K562 (cell line): ENCODE measurements around the gene LRP1-AS. TPM values are rescaled to one million over a fixed set of nuclear protein-coding genes. Genes with fewer than 3 reads are reported as not detected.

Experiments
- BRCA1 ChIP-seq, 2 experiments: fragments of 450-650 bp in 1 of 2; sonication (generic) in 1 of 2; formaldehyde crosslinking in 1 of 2; IDR thresholded peaks; 2 replicates each; pipeline versions ENCODE4 v1.5.0 to v1.6.1; 2017 to 2020; ENCODE audit warnings: mild to moderate bottlenecking in 1 of 2, missing genetic modification reagents in 1 of 2
- BRD4 ChIP-seq: fragments of 200-600 bp; sonication (generic); IDR thresholded peaks from 2 replicates; pipeline ENCODE4 v1.6.1; 2017; ENCODE audit warnings: inconsistent platforms
- BRD9 ChIP-seq: fragments of 450-650 bp; IDR thresholded peaks from 2 replicates; pipeline ENCODE4 v1.6.1; 2018; ENCODE audit warnings: low read depth; ENCODE audit not compliant: partially characterized antibody
- CREM ChIP-seq: IDR thresholded peaks from 2 replicates; pipeline ENCODE4 v1.6.1; 2014; ENCODE audit warnings: antibody characterized with exemption, low read depth
- ESRRB ChIP-seq: fragments of 250-450 bp; sonication (Bioruptor Pico); IDR thresholded peaks from 2 replicates; pipeline ENCODE4 v1.5.0; 2020; ENCODE audit warnings: mild to moderate bottlenecking, moderate library complexity, borderline replicate concordance
- GATA2 ChIP-seq: sonication (generic); formaldehyde crosslinking; IDR thresholded peaks from 2 replicates; pipeline ENCODE4 v1.4.0; 2020; ENCODE audit warnings: mild to moderate bottlenecking, missing genetic modification reagents
- HDGF ChIP-seq: fragments of 450-650 bp; IDR thresholded peaks from 2 replicates; pipeline ENCODE4 v1.6.1; 2016
- KAT7 ChIP-seq: sonication (generic); formaldehyde crosslinking; IDR thresholded peaks from 2 replicates; pipeline ENCODE4 v1.8.0; 2022; ENCODE audit warnings: missing genetic modification reagents, mild to moderate bottlenecking, borderline replicate concordance
- NFE2 ChIP-seq: IDR thresholded peaks from 2 replicates; pipeline ENCODE4 v1.6.1; 2014; ENCODE audit warnings: antibody characterized with exemption, low read depth
- RAD21 ChIP-seq, 2 experiments: fragments of 250-450 bp in 1 of 2; fragments of 450-650 bp in 1 of 2; sonication (Bioruptor Pico) in 1 of 2; formaldehyde crosslinking in 1 of 2; IDR thresholded peaks in 1 of 2; conservative IDR thresholded peaks in 1 of 2; 2 replicates each; pipeline versions ENCODE4 v1.4.0 to v1.8.0; 2020 to 2022; ENCODE audit warnings: mild to moderate bottlenecking in 2 of 2, moderate library complexity in 1 of 2
- SETDB1 ChIP-seq: IDR thresholded peaks from one replicate; pipeline ENCODE4 v1.6.1; 2012; ENCODE audit warnings: low read length, control low read depth, inconsistent platforms
- SIN3B ChIP-seq: fragments of 450-650 bp; IDR thresholded peaks from 2 replicates; pipeline ENCODE4 v1.6.1; 2017; ENCODE audit warnings: low read depth, mild to moderate bottlenecking, moderate library complexity
- SRSF9 ChIP-seq: fragments of 200-400 bp; formaldehyde crosslinking; IDR thresholded peaks from 2 replicates; pipeline ENCODE4 v1.6.1; 2017; ENCODE audit warnings: low read depth, low read length, borderline replicate concordance
- STAG1 ChIP-seq: sonication (generic); formaldehyde crosslinking; IDR thresholded peaks from 2 replicates; pipeline ENCODE4 v1.5.0; 2020; ENCODE audit warnings: missing genetic modification reagents, borderline replicate concordance
- THAP7 ChIP-seq: fragments of 250-450 bp; sonication (Bioruptor Pico); IDR thresholded peaks from 2 replicates; pipeline ENCODE4 v1.5.0; 2021
- THRAP3 ChIP-seq: fragments of 450-650 bp; IDR thresholded peaks from 2 replicates; pipeline ENCODE4 v1.6.1; 2016; ENCODE audit warnings: mild to moderate bottlenecking, inconsistent platforms, borderline replicate concordance
- YBX1 ChIP-seq: fragments of 450-650 bp; IDR thresholded peaks from 2 replicates; pipeline ENCODE4 v1.7.1; 2016; ENCODE audit warnings: mild to moderate bottlenecking
- ZBTB1 ChIP-seq: sonication (generic); formaldehyde crosslinking; IDR thresholded peaks from 2 replicates; pipeline ENCODE4 v1.8.1; 2023; ENCODE audit warnings: missing genetic modification reagents, low read depth, mild to moderate bottlenecking, borderline replicate concordance
- ZBTB7A ChIP-seq: IDR thresholded peaks from 2 replicates; pipeline ENCODE4 v1.6.1; 2011; ENCODE audit warnings: low read depth, mild to moderate bottlenecking, low read length, moderate library complexity, borderline replicate concordance; ENCODE audit not compliant: control insufficient read depth
- ZNF655 ChIP-seq: fragments of 250-450 bp; sonication (Bioruptor Pico); IDR thresholded peaks from 2 replicates; pipeline ENCODE4 v1.5.0; 2021
- ZNF707 ChIP-seq: fragments of 250-450 bp; sonication (Bioruptor Pico); conservative IDR thresholded peaks from 2 replicates; pipeline ENCODE4 v1.8.0; 2022; ENCODE audit warnings: inconsistent platforms, mild to moderate bottlenecking, moderate library complexity
- ZNF717 ChIP-seq: fragments of 250-450 bp; sonication (Bioruptor Pico); IDR thresholded peaks from 2 replicates; pipeline ENCODE4 v1.5.0; 2021
- polyA plus RNA-seq, 8 experiments: library from polyadenylated mRNA; depleted of rRNA in 4 of 8; stranded (reverse) in 5 of 8; unstranded in 3 of 8; fragments of >200 nt; fragmentation: Nextera tagmentation in 2 of 8; fragmentation: Illumina TruSeq in 1 of 8; extraction: Ambion mirVana in 2 of 8; extraction: Trizol in 1 of 8; gene quantifications; 2 replicates each; pipeline versions ENCODE4 v1.2.1 to v1.2.3, GENCODE V29; 2011 to 2014; ENCODE audit warnings: inconsistent platforms in 1 of 8, missing spikeins in 1 of 8
- total RNA-seq, 7 experiments: library from RNA; depleted of rRNA in 6 of 7; stranded (reverse); fragments of >200 nt in 6 of 7; fragmentation: Illumina TruSeq in 2 of 7; extraction: Trizol in 2 of 7; gene quantifications; 2 replicates each; pipeline versions ENCODE4 v1.2.1 to v1.2.3, GENCODE V29; 2011 to 2021; ENCODE audit warnings: low replicate concordance in 1 of 7
- TF ChIP-seq, protein P1 (sequence below): sonication (generic); formaldehyde crosslinking; IDR thresholded peaks from 2 replicates; pipeline ENCODE4 v1.9.0; 2022; ENCODE audit warnings: mild to moderate bottlenecking, missing genetic modification reagents
- TF ChIP-seq, protein P2 (sequence below), 3 experiments: IDR thresholded peaks in 2 of 3; conservative IDR thresholded peaks in 1 of 3; 2 replicates each; pipeline ENCODE4 v1.5.1; 2011 to 2012; ENCODE audit warnings: low read length in 3 of 3, mild to moderate bottlenecking in 3 of 3, control low read depth in 2 of 3, improper control_type of control experiment in 1 of 3, inconsistent platforms in 1 of 3, low read depth in 1 of 3, mixed read lengths in 1 of 3, moderate library complexity in 1 of 3; ENCODE audit not compliant: insufficient read depth in 2 of 3

Gene LRP1-AS
- total and polyA plus RNA-seq, 9 of the 15 experiments (the other 6 are each of a cell fraction or from before 2014, with no cell fraction given) = not detected

GRCh38 chr12:57195611-57196371, 48.4 kb upstream of the LRP1-AS start (continued):
- TF ChIP-seq SIN3B (no peak), RAD21 (CRISPR knock-in tag; conservative IDR thresholded peaks at IDR 0.05 in 1 of 2, IDR thresholded peaks at IDR 0.05 in 1 of 2) (peak in 1 of 2 experiments; percentile 31; a peak in 1 of 4 replicates), THAP7 (CRISPR knock-in tag) (no peak), SETDB1 (no peak), ZNF707 (no peak), ZBTB1 (CRISPR knock-in tag) (no peak), ZNF717 (CRISPR knock-in tag) (no peak), THRAP3 (no peak), KAT7 (no peak), YBX1 (no peak), CREM (peak; percentile 48), ZNF655 (no peak), STAG1 (CRISPR knock-in tag) (no peak), ESRRB (CRISPR knock-in tag) (no peak), BRD9 (peak; percentile 99), BRCA1 (IDR thresholded peaks at IDR 0.05) (no peak), BRCA1 (CRISPR knock-in tag; IDR thresholded peaks at IDR 0.05) (no peak), GATA2 (no peak), HDGF (no peak), BRD4 (no peak), ZBTB7A (0 out of 2 replicates have a peak, but pooled peaks have one; percentile 44), SRSF9 (no peak), NFE2 (0 out of 2 replicates have a peak, but pooled peaks have one; percentile 9)
- TF ChIP-seq, protein P1, sequence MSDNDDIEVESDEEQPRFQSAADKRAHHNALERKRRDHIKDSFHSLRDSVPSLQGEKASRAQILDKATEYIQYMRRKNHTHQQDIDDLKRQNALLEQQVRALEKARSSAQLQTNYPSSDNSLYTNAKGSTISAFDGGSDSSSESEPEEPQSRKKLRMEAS = 0 out of 2 replicates have a peak, but pooled peaks have one; percentile 8
- TF ChIP-seq, protein P2, sequence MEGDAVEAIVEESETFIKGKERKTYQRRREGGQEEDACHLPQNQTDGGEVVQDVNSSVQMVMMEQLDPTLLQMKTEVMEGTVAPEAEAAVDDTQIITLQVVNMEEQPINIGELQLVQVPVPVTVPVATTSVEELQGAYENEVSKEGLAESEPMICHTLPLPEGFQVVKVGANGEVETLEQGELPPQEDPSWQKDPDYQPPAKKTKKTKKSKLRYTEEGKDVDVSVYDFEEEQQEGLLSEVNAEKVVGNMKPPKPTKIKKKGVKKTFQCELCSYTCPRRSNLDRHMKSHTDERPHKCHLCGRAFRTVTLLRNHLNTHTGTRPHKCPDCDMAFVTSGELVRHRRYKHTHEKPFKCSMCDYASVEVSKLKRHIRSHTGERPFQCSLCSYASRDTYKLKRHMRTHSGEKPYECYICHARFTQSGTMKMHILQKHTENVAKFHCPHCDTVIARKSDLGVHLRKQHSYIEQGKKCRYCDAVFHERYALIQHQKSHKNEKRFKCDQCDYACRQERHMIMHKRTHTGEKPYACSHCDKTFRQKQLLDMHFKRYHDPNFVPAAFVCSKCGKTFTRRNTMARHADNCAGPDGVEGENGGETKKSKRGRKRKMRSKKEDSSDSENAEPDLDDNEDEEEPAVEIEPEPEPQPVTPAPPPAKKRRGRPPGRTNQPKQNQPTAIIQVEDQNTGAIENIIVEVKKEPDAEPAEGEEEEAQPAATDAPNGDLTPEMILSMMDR (IDR thresholded peaks at IDR 0.05 in 2 of 3, conservative IDR thresholded peaks at IDR 0.05 in 1 of 3; ENCODE audit: insufficient read depth in 2 of 3, low read depth in 1 of 3, low read length in 3 of 3) = peak; percentile 29 to 59 (median 32); a peak in 4 of 6 replicates
- TF ChIP-seq, all 486 proteins: peak for 8
